ENCODE results near the gene RADIL.
"Not testable (repeated sequence)": the region's sequence is repeated elsewhere in the genome, so short reads cannot be mapped to it uniquely, and the experiment has no call there.

RADIL gene

DNA sequence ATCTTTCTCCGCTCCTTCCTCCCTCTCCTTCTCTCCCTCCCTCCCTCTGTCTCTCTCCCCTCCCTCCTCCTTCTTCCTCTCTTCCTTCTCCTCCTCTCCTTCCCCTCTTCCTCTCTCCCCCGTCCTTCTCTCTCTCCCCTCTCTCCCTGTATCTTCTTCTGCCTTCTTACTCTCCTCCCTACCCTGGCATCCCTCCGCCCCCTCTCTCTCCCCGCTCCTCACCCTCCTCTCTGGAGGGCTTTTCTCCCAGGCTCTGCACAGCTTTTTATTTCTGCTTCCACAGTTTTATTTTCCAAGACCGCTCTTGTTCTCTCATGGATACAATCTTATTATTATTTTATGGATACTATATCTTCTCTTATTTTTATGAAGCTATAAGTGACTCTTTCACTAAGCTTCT lies 75.5 kb downstream of the RADIL start:
- DNase-seq, result no peak

DNA sequence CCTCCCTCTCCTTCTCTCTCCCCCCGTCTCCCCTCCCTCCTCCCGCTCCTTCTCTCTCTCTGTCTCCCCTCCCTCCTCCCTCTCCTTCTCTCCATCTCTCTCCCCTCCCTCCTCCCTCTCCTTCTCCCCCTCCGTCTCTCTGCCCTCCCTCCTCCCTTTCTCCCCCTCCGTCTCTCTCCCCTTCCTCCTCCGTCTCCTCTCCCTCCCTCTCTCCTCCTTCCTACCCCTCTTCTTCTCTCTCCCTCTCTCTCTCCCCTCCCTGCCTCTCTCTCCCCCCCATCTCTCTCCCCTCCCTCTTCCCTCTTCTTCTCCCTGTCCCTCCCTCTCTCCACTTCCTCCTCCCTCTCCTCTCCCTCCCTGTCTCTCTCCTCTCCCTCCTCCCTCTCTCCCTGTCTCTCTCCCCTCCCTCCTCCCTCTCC lies 75.9 kb downstream of the RADIL start:
- no peak for DNase-seq

DNA sequence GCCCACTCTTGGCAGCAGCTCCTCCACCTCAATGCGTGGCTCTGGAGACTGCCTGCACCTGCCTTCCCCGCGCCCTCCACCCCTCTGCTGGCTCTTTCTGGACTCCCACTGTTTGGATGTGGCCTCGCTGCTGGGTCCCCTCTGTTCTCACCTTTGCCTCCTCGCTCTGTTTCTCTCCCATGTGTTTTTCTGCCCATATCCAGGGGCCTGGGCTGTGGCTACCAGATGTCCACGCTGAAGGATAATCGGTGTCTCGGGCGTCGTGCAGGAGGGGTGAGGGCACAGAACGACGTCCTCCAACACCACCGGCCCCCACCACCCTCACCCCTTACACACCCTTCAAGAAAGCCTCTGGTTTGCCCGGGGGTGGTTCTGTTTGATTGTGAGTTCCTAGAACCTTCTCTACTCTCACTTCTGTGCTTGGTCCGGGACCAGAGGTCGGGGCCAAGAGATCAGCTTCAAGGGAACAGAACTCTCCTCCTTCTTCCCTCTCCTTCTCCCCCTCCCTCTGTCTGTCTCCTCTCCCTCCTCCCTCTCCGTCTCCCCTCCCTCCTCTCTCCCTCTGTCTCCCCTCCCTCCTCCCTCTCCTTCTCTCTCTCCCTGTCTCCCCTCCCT lies 76.4 kb downstream of the RADIL start:
- no peak for DNase-seq

DNA sequence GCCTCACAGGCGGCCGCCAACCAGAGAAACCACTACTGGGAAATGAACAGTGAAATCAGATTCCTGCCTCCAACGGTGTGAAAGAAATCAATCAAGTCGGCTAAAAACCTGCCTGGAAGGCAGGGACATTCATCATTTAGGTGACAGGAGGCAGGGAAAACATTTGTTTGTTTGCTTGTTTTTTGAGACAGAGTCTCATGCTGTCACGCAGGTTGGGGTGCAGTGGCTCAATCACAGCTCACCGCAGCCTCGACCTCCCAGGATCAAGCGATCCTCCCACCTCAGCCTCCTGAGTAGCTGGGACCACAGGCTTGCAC lies 77.6 kb downstream of the RADIL start:
- no peak for DNase-seq

- no peak for DNase-seq
Measured at GRCh38 chr7:4805110-4805983, 78.2 kb downstream of the RADIL start.

GRCh38 chr7:4803397-4804241 lies 79.9 kb downstream of the RADIL start:
- DNase-seq, result no peak

GRCh38 chr7:4802577-4802976 lies 80.9 kb downstream of the RADIL start:
- not testable (repeated sequence) for DNase-seq

GRCh38 chr7:4801839-4802231 lies 81.7 kb downstream of the RADIL start:
- DNase-seq, result no peak

DNA sequence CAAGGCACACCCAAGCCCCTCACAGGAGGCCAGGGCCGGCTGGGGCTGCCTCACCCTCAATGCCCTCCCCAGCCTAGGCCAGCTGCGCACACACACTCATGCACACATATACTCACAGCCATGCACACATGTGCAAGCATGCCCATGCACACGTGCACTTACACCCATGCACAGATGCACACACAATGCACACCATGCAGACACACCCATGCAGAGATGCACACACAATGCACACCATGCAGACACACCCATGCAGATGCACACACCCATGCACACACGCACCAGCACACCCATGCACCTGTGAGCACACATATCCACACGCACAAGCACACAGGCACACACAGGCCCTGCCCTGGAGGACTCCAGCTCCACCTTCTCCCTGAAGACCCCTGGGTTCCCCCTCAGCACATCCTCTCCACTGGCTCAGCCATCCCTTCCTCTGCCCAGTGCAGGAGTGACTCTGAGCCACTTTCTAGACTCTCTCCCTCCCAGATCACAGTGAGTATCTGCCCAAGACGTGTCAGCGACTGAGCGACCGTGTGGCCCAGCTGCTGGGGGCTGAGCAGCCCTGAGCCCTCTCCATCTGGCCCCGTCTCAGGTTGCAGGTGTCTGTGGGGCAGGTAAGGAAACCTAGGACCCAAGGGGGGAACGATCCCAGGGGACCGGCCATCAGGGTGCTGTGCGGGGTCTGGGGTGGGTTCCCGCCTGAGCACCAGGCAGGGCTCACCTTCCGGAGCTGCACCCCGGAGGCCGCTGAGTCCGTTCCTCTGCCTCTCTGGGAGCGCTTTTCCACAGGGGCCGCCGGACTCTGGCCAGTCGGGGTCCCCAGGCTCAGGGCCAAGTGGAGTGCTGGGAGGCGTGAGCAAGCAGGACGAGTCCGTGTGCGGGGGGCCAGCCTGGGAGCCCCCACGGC lies 82.3 kb downstream of the RADIL start:
- DNase-seq, result no peak

DNA sequence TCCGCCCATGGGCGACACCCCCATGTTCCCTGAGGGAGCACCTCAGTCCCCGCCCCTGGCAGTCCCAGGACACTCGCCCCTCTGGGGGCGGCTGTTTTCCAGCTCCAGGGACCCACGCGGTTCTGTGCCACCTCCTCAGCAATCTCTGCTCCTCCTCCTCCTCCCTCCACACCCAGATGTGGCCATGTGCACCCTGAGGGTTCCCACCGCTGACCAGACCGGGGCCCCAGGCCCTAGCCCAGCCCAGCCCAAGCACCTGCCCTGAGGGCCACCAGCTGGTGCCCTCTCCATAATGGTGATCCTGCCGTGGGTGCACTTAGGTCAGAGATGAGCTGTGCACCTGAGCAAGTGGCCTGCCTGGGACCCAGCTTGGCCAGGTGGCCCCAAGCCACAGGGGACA lies 83.0 kb downstream of the RADIL start:
- DNase-seq, result no peak

DNA sequence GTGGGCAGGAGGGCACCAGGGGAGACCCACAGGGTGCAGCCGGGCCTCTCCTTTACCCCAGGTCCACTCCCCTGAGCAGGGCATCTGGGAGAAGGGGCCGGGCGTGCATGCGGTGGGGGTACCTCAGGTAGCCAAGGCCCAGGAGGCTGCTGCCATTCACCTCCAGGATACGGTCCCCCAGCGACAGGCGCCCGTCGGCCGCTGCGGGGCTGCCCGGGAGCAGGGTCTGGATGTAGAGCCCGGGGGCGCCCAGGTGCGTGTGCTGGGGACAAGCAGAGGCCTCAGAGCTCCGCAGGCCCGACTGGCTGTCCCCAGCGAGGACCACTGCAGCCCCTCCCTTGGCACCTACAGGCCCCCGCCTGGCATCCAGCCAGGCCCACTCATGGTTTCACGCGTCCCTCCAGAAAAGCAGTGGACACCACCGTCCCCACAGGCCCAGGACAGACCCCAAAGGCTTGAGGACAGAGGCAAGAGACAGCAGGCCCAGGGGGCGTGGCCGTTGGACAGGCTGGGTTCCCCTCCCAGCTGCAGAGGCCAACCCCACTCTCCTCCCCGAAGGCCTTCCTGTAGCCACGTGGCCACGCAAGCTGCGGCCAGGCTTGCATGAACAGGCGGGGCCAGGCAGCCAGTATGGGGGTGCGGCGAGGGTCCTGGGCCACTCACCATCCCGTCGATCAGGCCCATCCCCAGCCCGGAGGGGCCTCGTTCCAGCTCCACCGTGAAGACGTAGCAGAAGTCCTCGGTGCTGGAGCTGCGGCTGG lies 83.8 kb downstream of the RADIL start:
- DNase-seq, result no peak

GRCh38 chr7:4798706-4799235 lies 84.7 kb downstream of the RADIL start:
- no peak for DNase-seq

GRCh38 chr7:4797858-4798705 lies 85.4 kb downstream of the RADIL start:
- no peak for DNase-seq

DNA sequence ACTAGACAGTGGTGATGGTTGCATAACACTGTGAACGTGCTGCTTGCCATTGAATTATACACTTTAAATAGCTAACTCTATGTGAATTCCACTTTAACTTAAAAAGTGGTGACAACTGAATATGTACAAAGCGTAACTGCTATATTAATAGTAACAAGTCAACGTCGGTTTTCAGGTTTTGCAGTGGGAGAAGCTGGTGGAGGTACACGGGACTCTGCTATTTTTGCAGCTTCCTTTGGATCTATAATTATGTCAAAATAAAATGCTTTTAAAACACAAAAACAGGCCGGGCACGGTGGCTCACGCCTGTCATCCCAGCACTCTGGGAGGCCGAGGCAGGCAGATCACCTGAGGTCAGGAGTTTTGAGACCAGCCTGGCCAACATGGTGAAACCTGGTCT lies 87.1 kb downstream of the RADIL start:
- no peak for DNase-seq

GRCh38 chr7:4794591-4795350 lies 88.7 kb downstream of the RADIL start:
- DNase-seq, result no peak

GRCh38 chr7:4794171-4794570 lies 89.3 kb downstream of the RADIL start:
- not testable (repeated sequence) for DNase-seq

DNA sequence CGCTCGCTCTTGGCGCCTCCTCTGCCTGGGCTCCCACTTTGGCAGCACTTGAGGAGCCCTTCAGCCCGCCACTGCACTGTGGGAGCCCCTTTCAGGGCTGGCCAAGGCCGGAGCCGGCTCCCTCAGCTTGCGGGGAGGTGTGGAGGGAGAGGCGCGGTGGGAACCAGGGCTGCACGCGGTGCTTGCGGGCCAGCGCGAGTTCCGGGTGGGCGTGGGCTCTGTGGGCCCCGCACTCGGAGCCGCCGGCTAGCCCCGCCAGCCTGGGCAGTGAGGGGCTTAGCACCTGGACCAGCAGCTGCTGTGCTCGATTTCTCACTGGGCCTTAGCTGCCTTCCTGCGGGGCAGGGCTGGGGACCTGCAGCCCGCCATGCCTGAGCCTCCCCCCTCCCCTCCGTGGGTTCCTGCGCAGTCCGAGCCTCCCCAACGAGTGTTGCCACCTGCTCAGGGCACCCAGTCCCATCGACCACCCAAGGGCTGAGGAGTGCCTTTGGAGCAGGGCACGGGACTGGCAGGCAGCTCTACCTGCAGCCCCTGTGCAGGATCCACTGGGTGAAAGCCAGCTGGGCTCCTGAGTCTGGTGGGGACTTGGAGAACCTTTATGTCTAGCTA lies 90.0 kb downstream of the RADIL start:
- DNase-seq, result not testable (repeated sequence)

DNA sequence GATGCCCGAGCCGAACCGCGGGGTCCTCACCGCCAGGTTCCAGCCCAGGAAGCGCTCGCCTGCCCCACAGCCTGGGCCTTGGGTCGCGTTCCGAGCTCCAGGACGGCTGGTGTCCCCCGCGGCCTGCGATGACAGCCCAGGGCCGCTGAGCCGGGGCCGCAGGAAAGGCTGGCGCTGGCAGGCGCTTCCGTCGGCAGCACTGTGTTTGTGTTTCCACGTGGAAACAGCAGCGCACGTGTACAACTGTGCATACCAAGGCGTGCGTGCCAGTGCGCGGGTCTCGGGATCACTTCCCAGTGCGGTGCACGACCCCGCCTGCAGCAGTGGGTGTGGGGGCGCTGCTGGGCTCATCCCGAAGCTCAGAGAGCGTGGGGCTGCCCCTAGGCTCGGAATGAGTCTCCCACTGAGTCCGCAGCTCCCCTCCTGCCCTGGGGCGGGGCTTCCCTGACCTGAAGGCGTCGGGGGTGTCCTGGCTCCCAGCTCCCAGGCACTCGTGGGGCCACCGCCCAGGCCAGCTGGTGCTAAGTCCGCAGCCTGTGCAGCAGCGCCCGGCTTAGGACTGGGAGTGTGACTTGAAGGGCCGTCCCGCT lies 90.9 kb downstream of the RADIL start:
- DNase-seq, result no peak
